H1 (cell line): Measurements from ENCODE around the gene GNB1. TPM values are rescaled to one million over a fixed set of nuclear protein-coding genes. Genes with fewer than 3 reads are reported as not detected.

Experiments used
- ASH2L ChIP-seq: fragments of 200-600, 300-600 bp; sonication (generic); IDR thresholded peaks from one replicate; pipeline ENCODE4 v1.7.1; 2017; ENCODE audit warnings: low read length
- CHD7 ChIP-seq: fragments of 300-600 bp; sonication (generic); IDR thresholded peaks from 2 replicates; pipeline ENCODE4 v1.7.1; 2012; ENCODE audit warnings: low read length, moderate library complexity, mild to moderate bottlenecking, inconsistent platforms; ENCODE audit not compliant: insufficient replicate concordance
- EGR1 ChIP-seq: IDR thresholded peaks from 2 replicates; pipeline ENCODE4 v1.6.1; 2011; ENCODE audit warnings: low read depth, low read length, borderline replicate concordance
- GABPA ChIP-seq: IDR thresholded peaks from 2 replicates; pipeline ENCODE4 v1.6.1; 2011; ENCODE audit warnings: mild to moderate bottlenecking, low read length, moderate library complexity, borderline replicate concordance; ENCODE audit not compliant: insufficient read depth
- KDM4A ChIP-seq: IDR thresholded peaks from one replicate; pipeline ENCODE4 v1.7.1; 2012; ENCODE audit warnings: low read depth, mild to moderate bottlenecking, moderate library complexity, low read length, inconsistent platforms; ENCODE audit not compliant: severe bottlenecking
- POLR2AphosphoS5 ChIP-seq: IDR thresholded peaks from 2 replicates; pipeline ENCODE4 v1.6.1; 2011; ENCODE audit warnings: low read depth, low read length
- polyA plus RNA-seq, 7 experiments: library from polyadenylated mRNA; depleted of rRNA in 3 of 7; stranded (reverse) in 5 of 7; unstranded in 2 of 7; fragments of >200 nt in 5 of 7; fragments of 200-250 nt in 2 of 7; gene quantifications; 1 replicate in 5 of 7; 2 replicates in 1 of 7; 4 replicates in 1 of 7; pipeline versions ENCODE4 v1.2.1 to v1.2.3, GENCODE V29; 2011 to 2013; ENCODE audit warnings: missing spikeins in 2 of 7, mixed read lengths in 2 of 7
- total RNA-seq: library from RNA; stranded (reverse); fragmentation: NEBNext Ultra II Directional; extraction: Animal tissue kit (Norgen Biotek cat#: 25700); gene quantifications from 2 replicates; pipeline ENCODE4 v1.2.1, GENCODE V29; 2021

GNB1 gene
- total and polyA plus RNA-seq, 2 of the 8 experiments (the other 6 are each of a cell fraction or from before 2014, with no cell fraction given), result 343 to 382 TPM

GRCh38 chr1:1922956-1923833 is 32.3 kb upstream of the GNB1 start (continued):
- TF ChIP-seq GABPA (no peak), KDM4A (no peak), ASH2L (no peak), EGR1 (no peak), POLR2AphosphoS5 (no peak), CHD7 (no peak)
